ENCODE measurements around the gene S100PBP. TPM values are rescaled to one million over a fixed set of nuclear protein-coding genes. Genes with fewer than 3 reads are reported as not detected.

The S100PBP gene
- total and polyA plus RNA-seq, 12 donors, result 3.7 to 19.2 (median 11.5) TPM

DNA sequence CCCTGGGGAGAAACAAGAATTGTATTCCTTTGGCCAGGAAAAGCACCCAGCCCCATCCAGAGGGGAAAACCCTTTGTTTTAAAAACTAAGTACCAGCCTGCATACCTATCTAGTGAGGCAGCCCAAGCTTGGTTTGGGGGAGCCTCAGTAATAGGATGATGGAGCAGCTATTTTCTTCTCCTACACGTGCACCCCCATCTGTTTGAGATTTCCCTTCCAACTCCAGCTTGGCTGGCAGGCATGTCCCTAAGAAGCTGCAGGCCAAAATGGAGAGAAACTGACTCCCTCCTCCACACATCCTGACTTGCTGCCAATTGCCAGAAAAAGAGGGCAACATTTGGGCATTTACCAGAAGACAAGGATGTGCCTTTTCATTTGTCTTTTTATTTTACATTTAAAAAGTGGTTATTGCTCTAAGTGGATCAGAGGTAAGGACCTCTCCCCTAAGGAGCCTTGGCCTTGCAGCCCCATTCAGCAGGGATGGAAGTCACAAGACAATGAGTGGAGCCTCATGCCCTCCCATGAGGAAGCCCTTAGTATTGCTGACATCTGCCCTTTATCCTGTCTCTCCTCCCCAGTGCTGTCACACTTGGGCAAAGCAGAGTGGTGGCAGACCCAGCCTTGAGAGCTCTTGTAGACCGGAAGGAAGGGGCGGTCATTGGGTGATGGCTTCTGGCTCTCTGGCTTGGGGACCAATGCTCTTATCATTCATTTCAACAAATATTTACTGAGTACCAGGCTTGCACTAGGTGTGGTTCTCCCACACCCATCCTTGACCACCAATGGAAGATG is 44.6 kb downstream of the S100PBP start:
- no peaks in the 10 kb centered on the region for H3K27me3 ChIP-seq
- H3K4me1 ChIP-seq, result peaks cover 0 to 62% (median 36%) of the 10 kb centered on the region in 9 donors
- DNase-seq, result no peak
- no peaks in the 10 kb centered on the region for H3K9me3 ChIP-seq
- intact Hi-C loops (cut with DNase I), result no loop called here
- WGBS, 2 donors, result 68 to 75% methylated on average over 3 of the region's 3 CpGs
- no peak overlapping the region for H3K4me3 ChIP-seq
- peak overlapping the region in 4 of 10 donors; percentile 13 to 38 (median 28) for H3K27ac ChIP-seq
- H3K36me3 ChIP-seq, result peaks cover 0 to 63% (median 10%) of the 10 kb centered on the region in 9 donors
- ATAC-seq, result peak in 2 of 8 donors; percentile 14 to 57
- TF ChIP-seq, protein P1, sequence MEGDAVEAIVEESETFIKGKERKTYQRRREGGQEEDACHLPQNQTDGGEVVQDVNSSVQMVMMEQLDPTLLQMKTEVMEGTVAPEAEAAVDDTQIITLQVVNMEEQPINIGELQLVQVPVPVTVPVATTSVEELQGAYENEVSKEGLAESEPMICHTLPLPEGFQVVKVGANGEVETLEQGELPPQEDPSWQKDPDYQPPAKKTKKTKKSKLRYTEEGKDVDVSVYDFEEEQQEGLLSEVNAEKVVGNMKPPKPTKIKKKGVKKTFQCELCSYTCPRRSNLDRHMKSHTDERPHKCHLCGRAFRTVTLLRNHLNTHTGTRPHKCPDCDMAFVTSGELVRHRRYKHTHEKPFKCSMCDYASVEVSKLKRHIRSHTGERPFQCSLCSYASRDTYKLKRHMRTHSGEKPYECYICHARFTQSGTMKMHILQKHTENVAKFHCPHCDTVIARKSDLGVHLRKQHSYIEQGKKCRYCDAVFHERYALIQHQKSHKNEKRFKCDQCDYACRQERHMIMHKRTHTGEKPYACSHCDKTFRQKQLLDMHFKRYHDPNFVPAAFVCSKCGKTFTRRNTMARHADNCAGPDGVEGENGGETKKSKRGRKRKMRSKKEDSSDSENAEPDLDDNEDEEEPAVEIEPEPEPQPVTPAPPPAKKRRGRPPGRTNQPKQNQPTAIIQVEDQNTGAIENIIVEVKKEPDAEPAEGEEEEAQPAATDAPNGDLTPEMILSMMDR (IDR thresholded peaks at IDR 0.05), result no peak

DNA sequence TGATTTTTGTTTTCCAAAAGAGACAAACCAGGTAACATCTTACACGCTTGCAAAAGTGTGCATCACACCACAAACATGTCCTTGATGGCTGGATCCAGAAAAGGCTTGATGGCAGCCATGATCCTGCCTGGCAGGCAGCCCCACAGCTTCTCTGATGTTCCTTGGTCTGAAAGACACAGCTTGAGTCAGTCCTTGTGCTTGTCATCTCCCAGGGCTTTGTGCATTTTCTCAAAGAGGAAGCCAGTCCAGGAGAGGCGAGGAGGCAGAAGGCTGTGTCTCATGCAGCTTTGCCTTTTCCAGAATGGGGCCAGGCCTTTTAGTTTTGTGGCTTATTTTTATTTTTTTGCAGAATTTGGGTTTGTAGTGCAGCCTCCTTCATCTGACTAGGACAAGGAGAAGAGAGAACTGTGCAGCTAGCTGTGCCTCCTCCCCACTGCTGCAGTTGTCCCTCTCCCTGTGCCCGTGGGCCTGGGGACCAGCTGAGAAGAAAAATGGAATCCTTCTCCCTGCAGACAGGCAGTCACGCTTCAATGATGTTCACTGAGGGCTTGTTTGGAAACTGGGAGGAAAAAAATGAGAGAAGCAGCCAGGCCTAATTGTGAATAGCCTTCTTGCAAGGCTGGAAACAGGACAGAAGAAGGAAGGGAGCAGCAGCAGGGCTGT is 45.9 kb downstream of the S100PBP start:
- TF ChIP-seq, protein P1 (IDR thresholded peaks at IDR 0.05), result no peak
- intact Hi-C loops (cut with DNase I), result no loop called here
- ATAC-seq (no peak), DNase-seq (no peak)
- Histone ChIP-seq H3K36me3 (peaks cover 0 to 62% (median 8%) of the 10 kb centered on the region in 9 donors), H3K4me3 (no peak overlapping the region), H3K27ac (peak overlapping the region in 1 of 10 donors; percentile 25), H3K27me3 (no peaks in the 10 kb centered on the region), H3K4me1 (peaks cover 0 to 62% (median 36%) of the 10 kb centered on the region in 9 donors), H3K9me3 (no peaks in the 10 kb centered on the region)
- WGBS, 2 donors, result 96 to 97% methylated on average over 4 of the region's 4 CpGs

DNA sequence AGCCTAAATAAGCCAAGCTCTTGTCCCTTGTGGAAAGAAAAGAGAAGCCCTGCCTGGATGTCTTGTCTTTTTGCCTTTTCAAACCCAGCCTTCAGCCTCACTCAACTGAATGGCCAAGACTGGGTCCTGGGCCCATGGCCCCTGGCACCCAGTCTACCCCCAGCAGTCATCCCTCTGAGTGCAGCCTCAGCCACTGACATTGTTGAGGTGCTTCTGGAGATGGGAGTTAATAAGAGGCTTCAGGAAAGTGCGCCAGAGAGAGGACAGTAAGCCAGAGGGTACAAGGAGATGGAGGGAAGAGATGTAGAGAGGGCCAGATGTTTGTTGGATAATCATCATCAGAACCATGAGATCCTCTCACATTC is 46.4 kb downstream of the S100PBP start:
- TF ChIP-seq, protein P1 (IDR thresholded peaks at IDR 0.05), result no peak
- 95 to 100% methylated on average over 1 of the region's 1 CpG for WGBS, 2 donors
- intact Hi-C loops (cut with DNase I), result no loop called here
- Histone ChIP-seq H3K27ac (peak overlapping the region in 2 of 10 donors; percentile 25 to 48), H3K36me3 (peaks cover 0 to 57% (median 8%) of the 10 kb centered on the region in 9 donors), H3K9me3 (no peaks in the 10 kb centered on the region), H3K4me1 (peaks cover 0 to 62% (median 36%) of the 10 kb centered on the region in 9 donors), H3K27me3 (no peaks in the 10 kb centered on the region), H3K4me3 (no peak overlapping the region)
- ATAC-seq, result no peak
- DNase-seq, result no peak

GRCh38 chr1:32864375-32865019 is 47.0 kb downstream of the S100PBP start:
- peak in 3 of 8 donors; percentile 53 to 62 (median 60) for ATAC-seq
- peak overlapping the region in 8 of 10 donors; percentile 1 to 64 (median 24) for H3K27ac ChIP-seq
- no peak overlapping the region for H3K4me3 ChIP-seq
- TF ChIP-seq, protein P1 (IDR thresholded peaks at IDR 0.05), result no peak
- H3K4me1 ChIP-seq, result peaks cover 0 to 61% (median 36%) of the 10 kb centered on the region in 9 donors
- H3K9me3 ChIP-seq, result no peaks in the 10 kb centered on the region
- H3K36me3 ChIP-seq, result peaks cover 0 to 51% (median 8%) of the 10 kb centered on the region in 9 donors
- DNase-seq, result no peak
- WGBS, 2 donors, result 73 to 77% methylated on average over 8 of the region's 8 CpGs
- intact Hi-C loops (cut with DNase I), result loop anchor here in 1 of 10 donors (5.0 kb wide), 1 partner anchor 37 kb away; no protein-coding TSS in a partner anchor
- peaks cover 0 to under 1% (median 0%) of the 10 kb centered on the region in 7 donors for H3K27me3 ChIP-seq

Data from heart right ventricle (tissue), 16 donors.